ENCODE data around the gene PTPRK. TPM values are rescaled to one million over a fixed set of nuclear protein-coding genes. Genes with fewer than 3 reads are reported as not detected.

PTPRK gene
- total and polyA plus RNA-seq, 2 of the 13 experiments (the other 11 are each of a cell fraction or from before 2014, with no cell fraction given), result 43.6 to 98.3 TPM

- no peak for TF ChIP-seq REL (CRISPR knock-in tag; conservative IDR thresholded peaks at IDR 0.05)
- TF ChIP-seq ZNF772 (CRISPR knock-in tag; IDR thresholded peaks at IDR 0.05), result no peak; the same call in 1 of the 2 replicates
- TF ChIP-seq, protein P1, sequence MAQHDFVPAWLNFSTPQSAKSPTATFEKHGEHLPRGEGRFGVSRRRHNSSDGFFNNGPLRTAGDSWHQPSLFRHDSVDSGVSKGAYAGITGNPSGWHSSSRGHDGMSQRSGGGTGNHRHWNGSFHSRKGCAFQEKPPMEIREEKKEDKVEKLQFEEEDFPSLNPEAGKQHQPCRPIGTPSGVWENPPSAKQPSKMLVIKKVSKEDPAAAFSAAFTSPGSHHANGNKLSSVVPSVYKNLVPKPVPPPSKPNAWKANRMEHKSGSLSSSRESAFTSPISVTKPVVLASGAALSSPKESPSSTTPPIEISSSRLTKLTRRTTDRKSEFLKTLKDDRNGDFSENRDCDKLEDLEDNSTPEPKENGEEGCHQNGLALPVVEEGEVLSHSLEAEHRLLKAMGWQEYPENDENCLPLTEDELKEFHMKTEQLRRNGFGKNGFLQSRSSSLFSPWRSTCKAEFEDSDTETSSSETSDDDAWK (CRISPR knock-in tag; IDR thresholded peaks at IDR 0.05), result no peak
- no peak for TF ChIP-seq MATR3 (CRISPR knock-in tag; IDR thresholded peaks at IDR 0.05)
- TF ChIP-seq, protein P2, sequence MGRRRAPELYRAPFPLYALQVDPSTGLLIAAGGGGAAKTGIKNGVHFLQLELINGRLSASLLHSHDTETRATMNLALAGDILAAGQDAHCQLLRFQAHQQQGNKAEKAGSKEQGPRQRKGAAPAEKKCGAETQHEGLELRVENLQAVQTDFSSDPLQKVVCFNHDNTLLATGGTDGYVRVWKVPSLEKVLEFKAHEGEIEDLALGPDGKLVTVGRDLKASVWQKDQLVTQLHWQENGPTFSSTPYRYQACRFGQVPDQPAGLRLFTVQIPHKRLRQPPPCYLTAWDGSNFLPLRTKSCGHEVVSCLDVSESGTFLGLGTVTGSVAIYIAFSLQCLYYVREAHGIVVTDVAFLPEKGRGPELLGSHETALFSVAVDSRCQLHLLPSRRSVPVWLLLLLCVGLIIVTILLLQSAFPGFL (CRISPR knock-in tag; IDR thresholded peaks at IDR 0.05), result no peak
- peak; percentile 84 for TF ChIP-seq PHF5A (CRISPR knock-in tag; IDR thresholded peaks at IDR 0.05; ENCODE audit: low read depth, unreplicated experiment)
- TF ChIP-seq HIVEP1 (CRISPR knock-in tag; IDR thresholded peaks at IDR 0.05), result no peak
- TF ChIP-seq PRDM15 (CRISPR knock-in tag; IDR thresholded peaks at IDR 0.05), result no peak
- TF ChIP-seq USF2 (IDR thresholded peaks at IDR 0.05; ENCODE audit: low read depth, low read length), result no peak
- TF ChIP-seq USF2 (CRISPR knock-in tag; IDR thresholded peaks at IDR 0.05; ENCODE audit: borderline replicate concordance), result no peak
- TF ChIP-seq ZNF326 (CRISPR knock-in tag; IDR thresholded peaks at IDR 0.05; ENCODE audit: borderline replicate concordance), result no peak
- TF ChIP-seq ZNF33A (CRISPR knock-in tag; IDR thresholded peaks at IDR 0.05; ENCODE audit: borderline replicate concordance), result no peak; the same call in 1 of the 2 replicates
- no peak for TF ChIP-seq ZFY (CRISPR knock-in tag; IDR thresholded peaks at IDR 0.05)
- TF ChIP-seq CBX5 (CRISPR knock-in tag; IDR thresholded peaks at IDR 0.05; ENCODE audit: borderline replicate concordance), result 0 out of 2 replicates have a peak, but pooled peaks have one; percentile 25
- no peak for TF ChIP-seq TMF1 (CRISPR knock-in tag; IDR thresholded peaks at IDR 0.05; ENCODE audit: low read depth)
- TF ChIP-seq ZNF20 (CRISPR knock-in tag; IDR thresholded peaks at IDR 0.05), result no peak
- peak; percentile 98 for TF ChIP-seq ISL2 (CRISPR knock-in tag; IDR thresholded peaks at IDR 0.05)
- TF ChIP-seq CEBPZ (IDR thresholded peaks at IDR 0.05; ENCODE audit: low read length), result no peak
These were observed 457.4 kb downstream of the PTPRK start (continued) for GRCh38 chr6:128062882-128063603.

Measured in HepG2 (cell line).